ENCODE results near the gene PAX8. TPM values are rescaled to one million over a fixed set of nuclear protein-coding genes. Genes with fewer than 3 reads are reported as not detected.

Gene PAX8
- total and polyA plus RNA-seq, 2 donors (not counting 1 experiment from before 2014, with no cell fraction given): 0.45 to 0.64 TPM

DNA sequence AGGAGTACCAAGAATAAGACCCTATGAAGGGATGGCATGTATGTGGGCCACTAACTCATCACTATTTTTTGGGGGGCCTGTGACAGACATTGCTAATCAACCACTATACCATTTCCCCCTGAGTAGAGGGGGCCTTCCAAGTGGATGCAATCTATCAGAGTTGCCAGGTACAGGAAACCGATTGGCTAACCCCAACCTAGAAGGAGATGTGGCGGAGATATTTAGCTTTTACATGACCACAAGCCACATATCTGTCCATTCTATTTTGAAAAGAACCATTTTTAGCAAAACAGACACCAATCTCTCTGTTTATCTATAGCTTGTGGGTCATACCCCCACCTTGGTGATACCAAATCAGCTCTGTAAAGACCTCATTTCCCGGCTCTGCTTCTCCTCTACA lies 51.0 kb downstream of the PAX8 start:
- H2AFZ ChIP-seq (ENCODE audit: insufficient read depth, low read depth, low read length, poor library complexity, severe bottlenecking): no peak overlapping the region
- H3K27me3 ChIP-seq (replicated peaks in 1 of 4; ENCODE audit: control extremely low read depth in 1 of 4, control insufficient read depth in 3 of 4, insufficient read depth in 4 of 4, low read length in 3 of 4): peaks cover 0 to 2% (median 0%) of the 10 kb centered on the region in 4 experiments
- Mint-ChIP-seq H3K4me3 (no peak overlapping the region), H3K27me3 (no peaks in the 10 kb centered on the region), H3K27ac (no peak overlapping the region), H3K4me1 (no peaks in the 10 kb centered on the region), H3K9me3 (ENCODE audit: insufficient read depth) (no peaks in the 10 kb centered on the region)
- H3K4me2 ChIP-seq (replicated peaks; ENCODE audit: low read depth, low read length, poor library complexity, severe bottlenecking): no peak overlapping the region
- TF ChIP-seq, protein P1, sequence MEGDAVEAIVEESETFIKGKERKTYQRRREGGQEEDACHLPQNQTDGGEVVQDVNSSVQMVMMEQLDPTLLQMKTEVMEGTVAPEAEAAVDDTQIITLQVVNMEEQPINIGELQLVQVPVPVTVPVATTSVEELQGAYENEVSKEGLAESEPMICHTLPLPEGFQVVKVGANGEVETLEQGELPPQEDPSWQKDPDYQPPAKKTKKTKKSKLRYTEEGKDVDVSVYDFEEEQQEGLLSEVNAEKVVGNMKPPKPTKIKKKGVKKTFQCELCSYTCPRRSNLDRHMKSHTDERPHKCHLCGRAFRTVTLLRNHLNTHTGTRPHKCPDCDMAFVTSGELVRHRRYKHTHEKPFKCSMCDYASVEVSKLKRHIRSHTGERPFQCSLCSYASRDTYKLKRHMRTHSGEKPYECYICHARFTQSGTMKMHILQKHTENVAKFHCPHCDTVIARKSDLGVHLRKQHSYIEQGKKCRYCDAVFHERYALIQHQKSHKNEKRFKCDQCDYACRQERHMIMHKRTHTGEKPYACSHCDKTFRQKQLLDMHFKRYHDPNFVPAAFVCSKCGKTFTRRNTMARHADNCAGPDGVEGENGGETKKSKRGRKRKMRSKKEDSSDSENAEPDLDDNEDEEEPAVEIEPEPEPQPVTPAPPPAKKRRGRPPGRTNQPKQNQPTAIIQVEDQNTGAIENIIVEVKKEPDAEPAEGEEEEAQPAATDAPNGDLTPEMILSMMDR (IDR thresholded peaks at IDR 0.05): no peak
- TF ChIP-seq EZH2 (IDR thresholded peaks at IDR 0.05; ENCODE audit: borderline replicate concordance, insufficient read depth, low read depth, low read length, poor library complexity, severe bottlenecking): no peak
- no peaks in the 10 kb centered on the region for H3K9me3 ChIP-seq (ENCODE audit: control extremely low read depth in 1 of 3, control insufficient read depth in 2 of 3, insufficient read depth in 1 of 3, low read length in 2 of 3)
- ATAC-seq (ENCODE audit: low read depth) (no peak), DNase-seq (no peak)
- H3K9ac ChIP-seq (ENCODE audit: low read length): no peak overlapping the region
- no peaks in the 10 kb centered on the region for H3K79me2 ChIP-seq (ENCODE audit: control insufficient read depth, insufficient read depth, low read length)
- H3K36me3 ChIP-seq (replicated peaks in 1 of 2; ENCODE audit: control extremely low read depth in 1 of 2, control insufficient read depth in 1 of 2, extremely low read depth in 1 of 2, insufficient read depth in 2 of 2, low read length in 1 of 2): no peaks in the 10 kb centered on the region
- no peaks in the 10 kb centered on the region for H3K4me1 ChIP-seq (ENCODE audit: control insufficient read depth in 2 of 2, insufficient read depth in 2 of 2, low read length in 2 of 2)
- H4K20me1 ChIP-seq (ENCODE audit: control insufficient read depth, insufficient read depth, low read length, poor library complexity, severe bottlenecking): no peaks in the 10 kb centered on the region
- no peak overlapping the region for H3K27ac ChIP-seq (ENCODE audit: low read length in 2 of 2)
- no peak overlapping the region for H3K4me3 ChIP-seq (ENCODE audit: control extremely low read depth in 1 of 5, extremely low read depth in 1 of 5, insufficient read depth in 1 of 5, low read depth in 2 of 5, low read length in 4 of 5)
- intact Hi-C loops (cut with micrococcal nuclease): no loop called here
- CTCF ChIA-PET: interaction anchor here (0.6 to 1.0 kb wide), 3 partner anchors 14 to 29 kb away, joined by 3 to 4 read pairs (median 3); no protein-coding TSS in a partner anchor
- POLR2A ChIA-PET: no interaction called here
- WGBS (ENCODE audit: insufficient coverage): 45% methylated on average over 1 of the region's 3 CpGs

DNA sequence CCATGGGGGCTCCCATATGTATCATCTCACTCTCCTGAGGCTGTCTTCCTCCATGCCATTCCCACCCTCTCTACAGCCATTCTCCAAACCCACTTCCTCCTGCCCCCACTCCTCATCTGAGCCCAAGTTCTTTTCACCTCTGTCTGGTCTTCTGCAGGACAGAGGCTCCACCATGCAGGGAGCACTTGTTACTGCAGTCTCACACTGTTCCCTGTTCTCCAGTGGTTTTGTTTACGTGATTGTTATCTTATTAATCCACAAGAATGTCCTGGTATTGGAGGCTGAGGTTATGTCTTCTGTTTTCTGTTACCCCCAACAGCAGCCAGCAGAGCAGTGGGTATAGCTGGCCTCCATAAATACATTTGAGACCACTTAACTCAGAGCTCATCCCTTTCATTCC lies 51.4 kb downstream of the PAX8 start:
- no peaks in the 10 kb centered on the region for H3K9me3 Mint-ChIP-seq (ENCODE audit: insufficient read depth)
- WGBS (ENCODE audit: insufficient coverage): no CpG with 5 or more reads among the region's 1 CpG
- no peak for DNase-seq
- TF ChIP-seq, protein P1 (IDR thresholded peaks at IDR 0.05): no peak
- TF ChIP-seq EZH2 (IDR thresholded peaks at IDR 0.05; ENCODE audit: borderline replicate concordance, insufficient read depth, low read depth, low read length, poor library complexity, severe bottlenecking): no peak
- no peak overlapping the region for H3K9ac ChIP-seq (ENCODE audit: low read length)
- H3K4me3 Mint-ChIP-seq: no peak overlapping the region
- no peaks in the 10 kb centered on the region for H3K36me3 ChIP-seq (replicated peaks in 1 of 2; ENCODE audit: control extremely low read depth in 1 of 2, control insufficient read depth in 1 of 2, extremely low read depth in 1 of 2, insufficient read depth in 2 of 2, low read length in 1 of 2)
- H3K27ac Mint-ChIP-seq: no peak overlapping the region
- ChIA-PET POLR2A (no interaction called here), CTCF (interaction anchor here (0.6 to 1.0 kb wide), 3 partner anchors 14 to 29 kb away, joined by 3 to 4 read pairs (median 3); no protein-coding TSS in a partner anchor)
- H3K4me2 ChIP-seq (replicated peaks; ENCODE audit: low read depth, low read length, poor library complexity, severe bottlenecking): no peak overlapping the region
- no peak for ATAC-seq (ENCODE audit: low read depth)
- intact Hi-C loops (cut with micrococcal nuclease): no loop called here
- H3K79me2 ChIP-seq (ENCODE audit: control insufficient read depth, insufficient read depth, low read length): no peaks in the 10 kb centered on the region
- no peaks in the 10 kb centered on the region for H4K20me1 ChIP-seq (ENCODE audit: control insufficient read depth, insufficient read depth, low read length, poor library complexity, severe bottlenecking)
- peaks cover 0 to 2% (median 0%) of the 10 kb centered on the region in 4 experiments for H3K27me3 ChIP-seq (replicated peaks in 1 of 4; ENCODE audit: control extremely low read depth in 1 of 4, control insufficient read depth in 3 of 4, insufficient read depth in 4 of 4, low read length in 3 of 4)
- no peak overlapping the region for H3K4me3 ChIP-seq (ENCODE audit: control extremely low read depth in 1 of 5, extremely low read depth in 1 of 5, insufficient read depth in 1 of 5, low read depth in 2 of 5, low read length in 4 of 5)
- H3K4me1 Mint-ChIP-seq: no peaks in the 10 kb centered on the region
- H3K4me1 ChIP-seq (ENCODE audit: control insufficient read depth in 2 of 2, insufficient read depth in 2 of 2, low read length in 2 of 2): no peaks in the 10 kb centered on the region
- H2AFZ ChIP-seq (ENCODE audit: insufficient read depth, low read depth, low read length, poor library complexity, severe bottlenecking): no peak overlapping the region
- H3K9me3 ChIP-seq (ENCODE audit: control extremely low read depth in 1 of 3, control insufficient read depth in 2 of 3, insufficient read depth in 1 of 3, low read length in 2 of 3): no peaks in the 10 kb centered on the region
- no peaks in the 10 kb centered on the region for H3K27me3 Mint-ChIP-seq
- H3K27ac ChIP-seq (ENCODE audit: low read length in 2 of 2): no peak overlapping the region
